ENCODE data around the gene FARP1.
"Not testable (repeated sequence)": the region's sequence is repeated elsewhere in the genome, so short reads cannot be mapped to it uniquely, and the experiment has no call there.

The FARP1 gene

DNA sequence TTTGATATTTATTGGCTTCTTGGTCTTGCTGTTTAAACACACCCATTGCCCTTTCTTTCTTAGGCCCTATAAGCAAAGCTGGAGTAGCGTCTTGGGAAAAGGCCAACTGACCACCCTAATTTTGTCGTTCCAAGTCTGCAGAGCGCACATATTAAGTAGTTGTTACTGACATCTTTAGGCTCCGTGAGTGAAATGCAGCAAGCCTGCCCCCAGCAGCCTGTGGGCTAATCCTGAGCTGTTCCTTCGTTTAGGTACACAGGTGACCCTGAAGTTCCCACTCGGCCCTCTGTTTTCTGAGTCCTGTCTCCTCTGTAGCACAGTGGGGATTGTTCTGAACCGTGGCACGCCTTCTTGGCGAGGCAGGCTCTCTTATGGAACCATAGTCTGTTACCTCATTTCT, 263.5 kb downstream of the FARP1 start:
- no peak for DNase-seq

DNA sequence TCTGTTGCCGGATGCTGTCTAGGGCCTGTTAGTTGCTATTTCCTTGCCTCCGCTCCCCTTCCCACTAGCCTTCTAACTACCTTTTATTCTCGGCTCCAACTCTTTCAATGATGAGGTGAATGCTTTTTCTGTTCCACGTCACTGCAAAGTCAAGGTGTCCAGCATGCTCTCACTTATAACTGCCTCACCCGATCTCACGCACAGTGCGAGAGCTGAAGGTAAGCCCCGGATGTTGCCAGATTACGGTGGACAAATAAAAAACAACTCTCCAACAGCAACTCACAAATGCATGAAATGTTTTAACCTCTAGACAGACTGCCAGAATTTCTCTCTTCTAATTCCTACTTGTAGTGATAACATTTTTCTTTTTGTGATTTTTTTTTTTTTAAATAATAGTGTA, 264.1 kb downstream of the FARP1 start:
- no peak for DNase-seq

DNA sequence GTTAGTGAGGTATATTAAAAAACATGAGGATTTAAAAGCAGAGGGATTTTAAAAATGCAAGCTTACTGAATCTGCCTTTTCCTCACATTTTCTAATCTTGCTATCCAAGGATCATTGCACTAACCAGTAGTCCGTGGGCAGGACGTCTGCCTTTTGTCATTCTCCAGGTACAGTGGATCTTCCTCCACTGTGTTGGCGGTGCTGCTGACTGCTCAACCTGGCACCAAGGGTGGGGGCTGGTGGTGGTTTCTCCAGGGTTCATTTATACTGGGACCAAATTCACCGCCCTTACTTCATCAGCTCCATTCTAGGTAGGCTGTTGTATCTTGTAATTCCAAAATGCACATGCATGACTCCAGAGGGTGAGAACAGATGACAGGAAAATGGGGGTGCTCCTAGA, 264.7 kb downstream of the FARP1 start:
- DNase-seq, result no peak

DNA sequence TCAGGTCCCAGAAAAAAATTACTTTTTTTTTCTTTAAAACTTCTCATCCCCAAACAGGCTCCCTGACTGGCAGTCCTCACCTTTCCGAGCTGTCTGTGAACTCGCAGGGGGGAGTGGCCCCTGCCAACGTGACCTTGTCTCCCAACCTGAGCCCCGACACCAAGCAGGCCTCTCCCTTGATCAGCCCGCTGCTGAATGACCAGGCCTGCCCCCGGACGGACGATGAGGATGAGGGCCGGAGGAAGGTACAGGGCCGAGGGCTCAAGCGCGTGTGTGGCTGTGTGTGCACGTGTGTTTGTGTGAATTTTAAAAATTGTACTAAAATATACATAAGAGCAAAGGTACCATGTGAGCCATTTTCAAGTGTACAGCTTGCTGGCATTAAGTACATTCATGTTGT, 266.4 kb downstream of the FARP1 start:
- no peak for DNase-seq

DNA sequence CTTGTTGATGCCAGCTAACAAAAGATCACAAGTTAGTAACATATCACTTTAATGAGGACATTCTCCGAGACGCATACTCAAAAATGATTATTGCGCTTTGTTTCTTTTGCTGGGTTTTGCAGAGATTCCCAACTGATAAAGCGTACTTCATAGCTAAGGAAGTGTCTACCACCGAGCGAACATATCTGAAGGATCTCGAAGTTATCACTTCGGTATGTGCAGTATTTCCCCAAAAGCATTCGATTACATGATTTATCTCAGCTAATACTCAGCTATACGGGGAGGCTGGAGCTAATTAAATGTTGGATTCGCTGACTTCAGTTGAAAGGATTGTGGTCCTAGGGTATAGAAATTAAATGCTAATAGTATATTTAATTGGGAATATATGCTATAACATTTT, 267.7 kb downstream of the FARP1 start:
- DNase-seq, result no peak

DNA sequence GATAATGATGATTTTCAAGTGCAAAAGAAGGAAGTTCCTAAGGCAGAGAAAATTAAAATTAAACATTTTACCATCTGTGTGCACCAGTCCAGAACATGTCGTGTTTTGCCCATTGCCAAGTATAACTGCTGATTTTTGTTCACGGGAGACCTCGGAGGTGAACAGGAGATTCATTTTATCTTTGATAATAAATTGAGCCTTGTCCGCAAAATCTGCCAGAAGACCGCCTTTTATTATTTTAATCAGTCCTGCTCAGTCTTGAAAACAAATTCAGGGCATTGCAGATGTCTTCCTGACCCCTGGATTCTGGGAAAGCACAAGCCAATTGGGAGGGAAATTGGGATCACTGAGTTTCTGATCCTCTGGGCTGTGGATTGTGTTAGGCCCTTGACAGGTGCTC, 268.1 kb downstream of the FARP1 start:
- no peak for DNase-seq

DNA sequence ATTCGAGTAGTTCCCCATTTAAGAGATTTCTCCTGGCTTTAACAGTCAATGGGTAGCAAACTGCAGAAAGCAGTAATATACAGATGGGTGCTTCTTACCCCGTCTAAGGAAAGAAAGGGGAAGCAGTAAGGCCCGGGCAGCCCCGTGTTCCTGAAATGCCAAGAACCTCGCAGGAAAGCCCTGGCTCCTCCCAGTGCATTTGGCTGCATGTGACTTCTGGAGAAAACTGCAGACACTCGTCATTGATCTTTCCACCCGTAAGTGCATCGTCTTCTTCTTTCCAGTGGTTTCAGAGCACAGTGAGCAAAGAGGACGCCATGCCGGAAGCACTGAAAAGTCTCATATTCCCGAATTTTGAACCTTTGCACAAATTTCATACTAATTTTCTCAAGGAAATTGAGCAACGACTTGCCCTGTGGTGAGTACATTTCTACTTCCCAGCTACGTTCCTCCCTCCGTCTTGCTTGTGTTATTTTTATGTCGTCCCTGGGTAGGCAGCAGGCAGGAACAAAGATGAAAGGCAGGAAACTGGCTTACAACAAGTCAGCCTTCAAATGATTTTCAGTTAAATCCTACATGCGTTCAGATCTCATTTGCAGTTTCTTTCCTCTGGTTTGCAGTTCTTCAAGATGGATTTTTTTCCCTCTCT, 268.8 kb downstream of the FARP1 start:
- DNase-seq, result no peak

DNA sequence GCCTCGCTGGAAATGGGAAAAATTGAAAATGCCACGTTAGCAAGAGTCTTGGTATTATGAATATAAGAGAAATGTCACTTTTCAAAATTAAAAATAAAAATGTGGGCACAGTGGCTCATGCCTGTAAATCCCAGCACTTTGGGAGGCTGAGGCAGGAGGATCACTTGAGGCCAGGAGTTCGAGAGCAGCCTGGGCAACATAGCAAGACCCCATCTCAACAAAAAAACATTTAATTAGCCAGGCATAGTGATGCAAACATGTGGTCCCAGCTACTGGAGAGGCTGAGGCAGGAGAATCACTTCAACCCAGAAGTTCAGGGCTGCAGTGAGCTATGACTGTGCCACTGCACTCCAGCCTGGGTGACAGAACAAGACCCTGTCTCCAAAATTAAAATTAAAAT, 270.4 kb downstream of the FARP1 start:
- not testable (repeated sequence) for DNase-seq

DNA sequence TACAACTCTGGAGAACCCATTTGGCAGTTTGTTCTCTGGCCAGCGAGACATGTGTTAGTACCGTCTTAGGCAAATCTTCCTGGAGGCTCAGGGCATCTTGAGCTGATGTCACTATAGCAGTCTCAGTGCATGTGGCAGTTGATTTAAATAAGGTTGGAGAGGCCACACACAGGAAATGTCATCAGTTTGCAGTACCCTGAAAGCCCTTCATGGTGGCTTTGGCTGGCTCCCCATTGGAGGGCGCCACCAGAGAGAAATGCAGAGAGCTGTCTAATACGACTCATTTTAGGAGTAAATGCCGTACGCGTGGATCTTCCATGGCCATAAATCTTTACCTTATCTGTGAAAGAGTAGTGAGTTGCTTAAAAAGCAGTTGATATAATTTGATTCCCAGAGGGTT, 270.9 kb downstream of the FARP1 start:
- no peak for DNase-seq

DNA sequence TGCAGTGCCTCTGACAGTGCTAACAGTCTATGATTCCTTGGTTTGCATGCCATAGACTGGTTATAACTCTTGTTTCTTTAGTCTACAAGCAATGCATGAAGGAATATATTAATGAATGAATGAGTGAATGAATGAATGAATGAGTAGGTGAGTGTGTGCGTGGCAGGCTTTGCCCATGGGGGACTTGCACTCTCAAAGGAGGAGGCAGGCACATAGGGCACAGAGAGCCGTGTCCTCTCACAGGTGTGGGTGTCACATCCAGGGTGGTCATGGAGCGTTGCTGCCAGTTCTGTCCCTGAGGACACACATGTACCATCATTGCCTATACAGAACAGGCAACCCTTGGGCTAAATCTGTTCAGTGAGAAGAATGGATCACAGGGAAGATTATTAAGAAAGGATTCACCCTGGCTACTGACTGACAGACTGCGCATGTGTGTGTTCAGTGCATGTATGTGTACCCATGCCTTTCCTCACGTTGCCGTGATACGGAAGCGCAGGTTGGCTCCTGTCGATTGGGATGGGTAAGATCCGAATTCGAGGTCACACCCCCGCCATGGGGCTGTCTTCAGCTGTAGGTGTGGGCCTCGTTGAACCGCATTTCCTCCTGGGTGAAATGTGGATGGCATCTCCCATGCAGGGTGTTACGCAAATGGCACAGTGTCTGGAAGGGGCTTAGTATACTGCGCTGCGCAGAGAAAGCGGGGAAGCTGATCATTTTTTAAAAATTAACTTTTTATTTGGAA, 272.6 kb downstream of the FARP1 start:
- DNase-seq, result no peak

DNA sequence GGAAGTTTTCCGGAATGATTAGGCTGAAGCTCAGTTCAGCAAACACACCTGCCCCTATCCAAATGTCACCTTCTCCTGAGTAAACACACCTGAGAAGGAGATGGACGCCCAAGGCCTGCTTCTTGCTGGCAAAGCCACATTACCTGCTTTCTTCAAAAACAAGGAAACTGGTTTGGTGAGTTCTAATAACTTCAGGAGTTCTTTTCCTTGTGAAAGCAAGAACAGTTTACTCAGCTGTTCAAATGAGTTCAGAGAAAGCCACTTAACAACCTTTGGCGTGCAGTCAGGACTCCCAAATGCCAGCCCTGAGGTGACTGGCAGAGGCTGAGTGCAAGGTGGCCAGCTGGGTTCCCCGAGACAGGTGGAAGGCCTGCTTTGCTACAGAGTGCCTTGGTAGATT, 273.5 kb downstream of the FARP1 start:
- no peak for DNase-seq

DNA sequence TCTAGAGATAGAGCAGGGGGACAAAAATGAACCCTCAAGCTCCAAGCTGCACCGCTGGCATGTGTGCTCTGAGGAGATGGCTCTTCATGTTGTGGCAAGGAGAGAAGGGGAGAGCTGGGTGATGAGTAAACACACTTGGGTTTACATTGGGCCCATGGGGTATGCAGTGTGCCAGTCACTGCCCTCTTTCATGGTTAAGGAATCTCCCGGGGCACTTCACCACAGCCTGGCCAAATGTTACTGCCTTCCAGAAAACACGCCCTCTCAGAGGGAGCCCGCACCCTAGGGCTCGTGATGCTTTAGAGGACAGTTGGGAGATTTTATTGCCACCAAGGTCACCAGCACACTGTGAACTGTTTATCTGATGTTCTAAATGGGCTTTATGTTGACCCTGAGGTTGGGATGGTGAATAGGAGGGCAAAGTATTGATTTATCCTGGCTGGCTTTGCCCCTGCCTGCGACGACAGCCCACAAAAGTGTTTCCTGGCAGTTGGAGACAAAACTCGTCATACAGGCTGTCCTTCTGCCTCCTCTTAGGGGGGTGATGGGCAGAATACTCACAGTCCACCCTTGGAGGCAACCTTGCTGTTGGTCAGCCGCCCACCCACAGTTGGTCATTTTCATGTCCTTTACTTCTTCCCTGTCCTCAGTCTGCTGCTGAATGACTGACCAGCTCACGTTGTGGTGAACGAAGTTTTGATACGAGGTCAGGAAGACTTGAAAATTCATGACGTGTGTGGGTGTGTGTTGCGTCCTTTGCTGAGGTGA, 277.1 kb downstream of the FARP1 start:
- DNase-seq, result no peak

DNA sequence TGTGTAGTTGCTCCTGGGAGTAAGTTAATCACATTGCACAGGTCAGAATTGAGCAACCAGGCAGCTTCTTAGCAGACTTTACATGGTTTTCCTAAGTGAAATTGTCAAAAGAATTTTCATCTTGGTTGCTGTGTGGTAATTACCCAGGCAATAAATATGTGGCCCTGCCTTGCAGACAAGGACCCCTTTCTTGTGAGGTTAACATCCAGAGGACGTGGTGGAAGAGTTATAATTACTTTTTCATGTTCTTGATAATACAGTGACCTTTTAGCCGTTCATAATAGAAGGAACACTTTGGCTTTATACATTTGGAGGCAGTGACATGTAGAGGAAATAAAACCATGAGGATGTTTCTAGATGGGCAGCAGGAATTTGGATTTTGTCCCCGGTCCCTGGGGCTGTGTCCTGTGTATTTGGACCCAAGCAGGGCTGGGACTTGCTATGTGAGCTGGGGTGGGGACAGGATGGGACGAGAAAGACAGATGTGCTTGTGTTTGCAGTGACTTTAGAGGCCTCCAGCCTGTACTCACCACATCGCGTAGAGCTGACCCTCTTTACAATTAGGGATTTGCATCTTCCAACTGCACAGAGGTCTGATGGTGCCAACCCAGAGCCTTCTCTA, 277.8 kb downstream of the FARP1 start:
- no peak for DNase-seq

DNA sequence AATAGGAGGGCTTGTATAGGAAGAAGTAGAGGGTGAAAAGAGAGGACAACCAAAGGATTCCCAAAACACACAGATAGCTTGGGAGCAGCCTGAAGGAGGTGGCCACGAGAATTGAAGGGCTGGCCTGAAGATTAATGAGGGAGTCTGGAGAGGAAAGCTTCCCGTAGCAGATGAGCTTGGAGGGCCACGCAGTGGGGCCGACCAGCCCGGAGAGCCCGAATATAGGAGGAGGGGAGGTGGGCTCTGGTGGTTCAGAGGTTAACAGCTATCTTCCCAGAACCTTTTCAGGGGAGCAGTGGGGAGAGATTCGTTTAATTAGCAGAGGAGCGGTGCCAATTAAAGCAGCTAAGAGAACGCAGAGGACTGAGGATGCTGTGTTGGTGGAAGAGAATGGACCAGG, 279.2 kb downstream of the FARP1 start:
- DNase-seq, result no peak

DNA sequence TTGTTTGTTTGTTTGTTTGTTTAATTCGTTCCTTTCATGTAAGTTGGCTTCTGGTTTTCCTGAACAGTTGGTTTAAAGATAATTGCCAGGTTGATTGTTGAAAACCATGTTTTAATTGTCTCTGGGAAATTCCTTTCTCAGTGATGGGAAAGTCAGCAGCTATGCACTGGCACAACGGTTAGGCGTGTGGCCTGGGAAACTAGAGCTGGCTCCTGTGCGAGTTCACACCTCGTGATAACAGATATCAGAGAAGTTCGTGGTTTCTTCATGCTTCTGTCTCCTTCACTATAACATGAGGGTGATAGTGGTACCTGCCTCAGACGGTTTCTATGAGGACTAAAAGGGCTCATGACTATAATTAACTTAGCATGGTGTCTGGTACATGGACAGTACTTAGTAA, 280.5 kb downstream of the FARP1 start:
- no peak for DNase-seq

DNA sequence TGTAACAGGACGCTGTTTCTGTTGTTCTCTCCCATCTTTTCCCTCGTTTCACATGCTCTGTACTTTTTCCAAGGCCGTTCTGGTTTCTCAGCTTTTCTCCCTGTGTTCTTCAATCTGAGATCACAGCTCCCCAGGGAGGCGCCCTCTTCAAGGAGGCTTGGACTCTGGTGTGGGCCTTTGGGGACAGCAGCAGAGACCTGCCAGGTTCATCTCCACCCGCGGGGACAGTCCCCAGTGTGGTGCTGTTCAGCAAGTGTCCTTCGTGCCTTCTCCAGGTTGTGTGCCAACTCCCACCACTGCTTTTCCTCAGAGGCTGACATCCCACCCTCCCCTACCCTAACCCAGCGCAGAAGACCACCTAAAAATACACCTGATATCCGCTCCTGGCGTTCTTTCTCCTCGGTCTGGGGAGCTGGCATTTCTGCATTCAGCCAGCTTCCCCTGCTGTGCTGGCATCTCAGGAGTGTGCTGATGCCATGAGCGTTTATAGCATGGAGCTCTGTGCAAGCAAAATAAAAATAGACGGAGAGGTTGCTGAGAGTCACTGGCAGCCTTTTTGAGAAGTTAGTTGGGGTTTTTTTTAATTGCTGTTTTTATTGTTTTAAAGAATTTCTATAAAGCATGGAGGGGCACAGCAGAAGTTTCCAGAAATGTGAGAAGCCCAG, 284.6 kb downstream of the FARP1 start:
- DNase-seq, result no peak

DNA sequence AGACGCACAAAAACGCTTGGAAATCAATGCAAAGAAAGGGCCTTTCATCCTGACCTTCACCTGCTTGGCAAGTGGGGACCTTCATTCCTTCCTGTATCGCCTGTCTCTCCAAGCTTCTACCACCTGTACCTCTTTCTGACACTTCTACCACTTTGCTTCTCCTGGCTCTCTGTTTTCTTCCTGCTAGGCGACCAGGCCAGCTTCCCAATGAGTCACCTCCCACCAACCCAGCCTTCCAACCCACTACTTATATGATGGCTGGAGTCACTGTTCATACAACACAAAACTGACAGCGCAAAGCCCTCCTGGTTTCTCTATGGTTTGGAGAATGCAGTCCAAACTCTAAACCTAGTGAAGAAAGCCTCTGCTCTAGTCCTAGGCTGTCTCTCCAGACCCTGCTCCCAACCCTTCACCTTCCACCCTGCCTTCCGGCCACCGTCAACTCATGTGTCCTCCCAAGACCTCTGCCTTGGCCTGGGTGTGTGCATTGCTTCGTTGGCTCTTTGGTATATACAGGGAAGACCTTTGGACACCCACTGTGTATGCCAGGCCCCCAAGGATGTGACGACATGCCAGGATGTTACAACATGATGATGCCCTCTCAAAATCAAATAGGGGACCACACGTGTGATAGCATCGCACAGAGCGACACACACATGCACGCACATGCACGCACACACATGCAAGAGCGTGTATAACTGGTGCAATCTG, 285.5 kb downstream of the FARP1 start:
- no peak for DNase-seq

DNA sequence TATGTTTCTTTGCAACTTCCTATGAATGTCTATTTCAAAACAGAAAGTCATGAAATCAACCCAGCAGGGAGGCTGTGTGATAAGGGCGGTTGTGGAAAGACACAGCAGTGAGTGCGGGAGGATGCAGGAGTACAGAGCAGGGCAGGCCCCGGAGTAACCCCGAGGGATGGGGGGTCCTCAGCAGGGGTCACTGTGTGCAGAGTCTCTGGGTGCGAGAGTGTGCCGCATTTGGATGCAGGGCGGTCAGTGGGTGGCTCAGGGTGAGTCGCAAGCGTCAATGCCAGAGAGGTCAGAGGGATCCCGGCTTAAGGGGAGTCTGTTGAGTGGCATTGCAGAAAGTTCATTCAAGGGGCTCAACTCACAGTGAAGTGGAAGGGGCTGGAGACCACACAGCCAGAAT, 286.2 kb downstream of the FARP1 start:
- DNase-seq, result no peak

DNA sequence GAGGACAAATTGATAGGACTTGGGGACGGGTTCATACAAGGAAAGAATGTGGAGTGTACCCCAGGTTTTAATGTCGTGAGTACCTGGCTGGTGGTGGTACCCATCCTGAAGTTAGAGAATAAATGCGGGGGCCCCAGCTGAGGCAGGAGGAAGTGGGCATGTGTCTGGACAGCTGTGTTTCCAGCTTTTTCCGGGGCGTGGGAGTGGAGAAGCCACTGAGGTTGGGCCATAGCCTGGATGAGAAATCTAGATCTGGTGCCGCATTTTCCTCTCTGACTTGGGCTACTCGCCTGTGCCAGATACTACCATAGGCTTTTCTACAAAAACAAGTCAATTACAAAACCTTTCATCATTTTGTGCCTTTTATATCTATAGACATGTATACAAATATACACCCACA, 286.6 kb downstream of the FARP1 start:
- no peak for DNase-seq

DNA sequence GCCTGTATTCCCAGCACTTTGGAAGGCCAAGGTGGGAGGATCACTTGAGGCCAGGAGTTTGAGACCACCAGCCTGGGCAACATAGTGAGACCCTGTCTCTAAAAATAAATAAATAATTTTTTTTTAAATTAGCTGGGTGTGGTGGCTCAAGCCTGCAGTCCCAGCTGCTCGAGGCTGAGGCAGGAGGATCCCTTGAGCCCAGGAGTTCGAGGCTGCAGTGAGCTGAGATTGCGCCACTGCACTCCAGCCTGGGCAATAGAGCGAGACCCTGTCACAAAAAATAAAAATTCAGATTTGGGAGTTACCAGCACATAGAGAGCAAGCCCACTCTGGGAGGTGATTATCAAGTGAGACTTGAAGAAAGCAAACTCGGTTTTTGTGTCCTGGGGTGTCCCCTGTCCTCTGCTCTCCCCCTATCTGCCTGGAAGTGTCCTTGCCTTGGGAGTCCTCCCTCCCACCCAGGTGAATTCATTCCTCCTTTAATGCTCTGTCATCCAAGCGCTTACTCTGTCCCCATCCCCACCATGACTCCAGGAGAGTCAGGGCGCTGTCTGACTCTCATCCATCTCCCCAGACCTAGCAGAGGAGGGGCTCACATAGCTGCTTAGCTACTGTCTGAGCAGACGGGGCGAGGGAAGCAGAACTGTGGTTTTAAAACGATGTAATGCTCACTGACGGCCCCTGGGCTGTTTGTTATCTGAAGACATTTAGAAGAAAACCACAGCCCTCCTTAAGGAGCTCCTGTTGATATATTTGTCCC, 287.3 kb downstream of the FARP1 start:
- DNase-seq, result no peak

DNA sequence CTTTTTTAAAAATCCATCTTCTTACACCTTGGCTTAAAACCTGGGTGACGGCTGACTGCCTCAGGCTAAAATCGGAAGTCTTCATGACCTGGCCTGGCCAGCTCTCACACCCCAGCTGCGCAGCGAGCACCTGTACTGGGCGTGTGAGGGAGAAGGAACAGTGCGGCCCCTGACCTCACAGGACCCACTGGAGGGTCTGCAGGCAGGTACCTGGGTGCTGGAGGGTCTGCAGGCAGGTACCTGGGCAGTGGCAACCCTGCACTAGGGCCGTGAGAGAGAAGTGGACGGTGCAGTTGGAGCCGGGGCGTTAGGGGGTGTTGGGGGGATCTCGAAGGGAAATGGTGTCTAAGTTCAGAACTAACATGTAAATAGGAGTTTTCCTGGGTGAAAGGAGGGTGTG, 289.7 kb downstream of the FARP1 start:
- DNase-seq, result no peak

DNA sequence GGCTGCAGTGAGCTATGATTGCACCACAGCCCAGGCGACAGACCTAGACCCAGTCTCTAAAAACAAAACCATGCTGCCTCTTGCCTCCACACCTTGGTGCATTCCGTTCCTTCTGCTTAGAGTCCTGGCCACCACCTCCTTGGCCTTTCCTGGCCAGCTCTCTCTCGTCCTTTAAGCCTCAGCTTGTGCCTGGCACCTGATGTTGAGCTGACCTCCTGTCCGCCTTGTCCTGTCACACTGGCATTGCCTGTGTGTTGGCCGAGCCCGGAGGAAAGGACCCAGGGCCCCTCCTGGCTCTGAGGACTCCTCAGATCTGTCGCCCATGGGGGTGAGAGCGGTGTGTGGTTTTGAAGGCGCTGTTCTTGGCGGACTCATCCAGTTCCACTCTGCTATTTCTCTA, 290.8 kb downstream of the FARP1 start:
- DNase-seq, result no peak

Data from GOT3 (cell line).